ENCODE measurements around the gene DSP.

DSP gene

GRCh38 chr6:7617801-7618764 lies 76.6 kb downstream of the DSP start:
- Histone ChIP-seq H3K4me1 (ENCODE audit: control insufficient read depth in 2 of 2, insufficient read depth in 2 of 2, low read length in 2 of 2) (peaks cover 0 to 10% of the 10 kb centered on the region in 2 donors), H3K9me3 (ENCODE audit: control insufficient read depth in 2 of 2, low read length in 2 of 2) (no peaks in the 10 kb centered on the region), H3K27ac (ENCODE audit: low read depth in 2 of 2, low read length in 2 of 2) (peak overlapping the region in 1 of 2 donors; percentile 43), H3K9ac (ENCODE audit: low read depth in 1 of 2, low read length in 2 of 2) (no peak overlapping the region), H3K36me3 (ENCODE audit: control insufficient read depth in 2 of 2, insufficient read depth in 2 of 2, low read length in 2 of 2) (no peaks in the 10 kb centered on the region), H3K27me3 (ENCODE audit: control insufficient read depth in 2 of 2, insufficient read depth in 2 of 2, low read length in 2 of 2) (no peaks in the 10 kb centered on the region), H3K4me3 (ENCODE audit: low read length in 2 of 2) (peak overlapping the region in 1 of 2 donors; percentile 13)

GRCh38 chr6:7621761-7622160 lies 80.3 kb downstream of the DSP start:
- Histone ChIP-seq H3K4me1 (ENCODE audit: control insufficient read depth in 2 of 2, insufficient read depth in 2 of 2, low read length in 2 of 2) (peaks cover 0 to 4% of the 10 kb centered on the region in 2 donors), H3K9ac (ENCODE audit: low read depth in 1 of 2, low read length in 2 of 2) (no peak overlapping the region), H3K4me3 (ENCODE audit: low read length in 2 of 2) (no peak overlapping the region), H3K27me3 (ENCODE audit: control insufficient read depth in 2 of 2, insufficient read depth in 2 of 2, low read length in 2 of 2) (no peaks in the 10 kb centered on the region), H3K36me3 (ENCODE audit: control insufficient read depth in 2 of 2, insufficient read depth in 2 of 2, low read length in 2 of 2) (no peaks in the 10 kb centered on the region), H3K9me3 (ENCODE audit: control insufficient read depth in 2 of 2, low read length in 2 of 2) (no peaks in the 10 kb centered on the region), H3K27ac (ENCODE audit: low read depth in 2 of 2, low read length in 2 of 2) (no peak overlapping the region)

GRCh38 chr6:7624796-7625710 lies 83.6 kb downstream of the DSP start:
- no peak overlapping the region for H3K4me3 ChIP-seq (ENCODE audit: low read length in 2 of 2)
- H3K9me3 ChIP-seq (ENCODE audit: control insufficient read depth in 2 of 2, low read length in 2 of 2), result no peaks in the 10 kb centered on the region
- H3K36me3 ChIP-seq (ENCODE audit: control insufficient read depth in 2 of 2, insufficient read depth in 2 of 2, low read length in 2 of 2), result no peaks in the 10 kb centered on the region
- no peaks in the 10 kb centered on the region for H3K27me3 ChIP-seq (ENCODE audit: control insufficient read depth in 2 of 2, insufficient read depth in 2 of 2, low read length in 2 of 2)
- no peak overlapping the region for H3K27ac ChIP-seq (ENCODE audit: low read depth in 2 of 2, low read length in 2 of 2)
- H3K4me1 ChIP-seq (ENCODE audit: control insufficient read depth in 2 of 2, insufficient read depth in 2 of 2, low read length in 2 of 2), result no peaks in the 10 kb centered on the region
- H3K9ac ChIP-seq (ENCODE audit: low read depth in 1 of 2, low read length in 2 of 2), result no peak overlapping the region

GRCh38 chr6:7628479-7628878 lies 87.0 kb downstream of the DSP start:
- Histone ChIP-seq H3K9me3 (ENCODE audit: control insufficient read depth in 2 of 2, low read length in 2 of 2) (no peaks in the 10 kb centered on the region), H3K4me3 (ENCODE audit: low read length in 2 of 2) (no peak overlapping the region), H3K27me3 (ENCODE audit: control insufficient read depth in 2 of 2, insufficient read depth in 2 of 2, low read length in 2 of 2) (no peaks in the 10 kb centered on the region), H3K9ac (ENCODE audit: low read depth in 1 of 2, low read length in 2 of 2) (no peak overlapping the region), H3K4me1 (ENCODE audit: control insufficient read depth in 2 of 2, insufficient read depth in 2 of 2, low read length in 2 of 2) (no peaks in the 10 kb centered on the region), H3K27ac (ENCODE audit: low read depth in 2 of 2, low read length in 2 of 2) (no peak overlapping the region), H3K36me3 (ENCODE audit: control insufficient read depth in 2 of 2, insufficient read depth in 2 of 2, low read length in 2 of 2) (no peaks in the 10 kb centered on the region)

- Histone ChIP-seq H3K36me3 (ENCODE audit: control insufficient read depth in 2 of 2, insufficient read depth in 2 of 2, low read length in 2 of 2) (no peaks in the 10 kb centered on the region), H3K27ac (ENCODE audit: low read depth in 2 of 2, low read length in 2 of 2) (no peak overlapping the region), H3K4me3 (ENCODE audit: low read length in 2 of 2) (no peak overlapping the region), H3K9ac (ENCODE audit: low read depth in 1 of 2, low read length in 2 of 2) (no peak overlapping the region), H3K4me1 (ENCODE audit: control insufficient read depth in 2 of 2, insufficient read depth in 2 of 2, low read length in 2 of 2) (no peaks in the 10 kb centered on the region), H3K27me3 (ENCODE audit: control insufficient read depth in 2 of 2, insufficient read depth in 2 of 2, low read length in 2 of 2) (no peaks in the 10 kb centered on the region), H3K9me3 (ENCODE audit: control insufficient read depth in 2 of 2, low read length in 2 of 2) (no peaks in the 10 kb centered on the region)
Measured at GRCh38 chr6:7628909-7629308, 87.4 kb downstream of the DSP start.

GRCh38 chr6:7629321-7629720 lies 87.8 kb downstream of the DSP start:
- no peaks in the 10 kb centered on the region for H3K9me3 ChIP-seq (ENCODE audit: control insufficient read depth in 2 of 2, low read length in 2 of 2)
- H3K9ac ChIP-seq (ENCODE audit: low read depth in 1 of 2, low read length in 2 of 2), result no peak overlapping the region
- H3K4me1 ChIP-seq (ENCODE audit: control insufficient read depth in 2 of 2, insufficient read depth in 2 of 2, low read length in 2 of 2), result no peaks in the 10 kb centered on the region
- no peak overlapping the region for H3K4me3 ChIP-seq (ENCODE audit: low read length in 2 of 2)
- H3K27ac ChIP-seq (ENCODE audit: low read depth in 2 of 2, low read length in 2 of 2), result no peak overlapping the region
- no peaks in the 10 kb centered on the region for H3K36me3 ChIP-seq (ENCODE audit: control insufficient read depth in 2 of 2, insufficient read depth in 2 of 2, low read length in 2 of 2)
- H3K27me3 ChIP-seq (ENCODE audit: control insufficient read depth in 2 of 2, insufficient read depth in 2 of 2, low read length in 2 of 2), result no peaks in the 10 kb centered on the region

- no peaks in the 10 kb centered on the region for H3K36me3 ChIP-seq (ENCODE audit: control insufficient read depth in 2 of 2, insufficient read depth in 2 of 2, low read length in 2 of 2)
- H3K27me3 ChIP-seq (ENCODE audit: control insufficient read depth in 2 of 2, insufficient read depth in 2 of 2, low read length in 2 of 2), result no peaks in the 10 kb centered on the region
- no peak overlapping the region for H3K9ac ChIP-seq (ENCODE audit: low read depth in 1 of 2, low read length in 2 of 2)
- no peak overlapping the region for H3K4me3 ChIP-seq (ENCODE audit: low read length in 2 of 2)
- H3K27ac ChIP-seq (ENCODE audit: low read depth in 2 of 2, low read length in 2 of 2), result no peak overlapping the region
- no peaks in the 10 kb centered on the region for H3K4me1 ChIP-seq (ENCODE audit: control insufficient read depth in 2 of 2, insufficient read depth in 2 of 2, low read length in 2 of 2)
- H3K9me3 ChIP-seq (ENCODE audit: control insufficient read depth in 2 of 2, low read length in 2 of 2), result no peaks in the 10 kb centered on the region
Measured at GRCh38 chr6:7630792-7631191, 89.3 kb downstream of the DSP start.

- H3K36me3 ChIP-seq (ENCODE audit: control insufficient read depth in 2 of 2, insufficient read depth in 2 of 2, low read length in 2 of 2), result no peaks in the 10 kb centered on the region
- H3K9me3 ChIP-seq (ENCODE audit: control insufficient read depth in 2 of 2, low read length in 2 of 2), result no peaks in the 10 kb centered on the region
- no peak overlapping the region for H3K9ac ChIP-seq (ENCODE audit: low read depth in 1 of 2, low read length in 2 of 2)
- H3K4me1 ChIP-seq (ENCODE audit: control insufficient read depth in 2 of 2, insufficient read depth in 2 of 2, low read length in 2 of 2), result no peaks in the 10 kb centered on the region
- H3K27ac ChIP-seq (ENCODE audit: low read depth in 2 of 2, low read length in 2 of 2), result no peak overlapping the region
- H3K27me3 ChIP-seq (ENCODE audit: control insufficient read depth in 2 of 2, insufficient read depth in 2 of 2, low read length in 2 of 2), result no peaks in the 10 kb centered on the region
- no peak overlapping the region for H3K4me3 ChIP-seq (ENCODE audit: low read length in 2 of 2)
Measured at GRCh38 chr6:7631466-7631865, 90.0 kb downstream of the DSP start.

- H3K27ac ChIP-seq (ENCODE audit: low read depth in 2 of 2, low read length in 2 of 2), result no peak overlapping the region
- H3K4me1 ChIP-seq (ENCODE audit: control insufficient read depth in 2 of 2, insufficient read depth in 2 of 2, low read length in 2 of 2), result no peaks in the 10 kb centered on the region
- no peaks in the 10 kb centered on the region for H3K36me3 ChIP-seq (ENCODE audit: control insufficient read depth in 2 of 2, insufficient read depth in 2 of 2, low read length in 2 of 2)
Measured at GRCh38 chr6:7632501-7633290, 91.2 kb downstream of the DSP start.

More at GRCh38 chr6:7632501-7633290, 91.2 kb downstream of the DSP start:
- Histone ChIP-seq H3K27me3 (ENCODE audit: control insufficient read depth in 2 of 2, insufficient read depth in 2 of 2, low read length in 2 of 2) (no peaks in the 10 kb centered on the region), H3K9ac (ENCODE audit: low read depth in 1 of 2, low read length in 2 of 2) (no peak overlapping the region), H3K4me3 (ENCODE audit: low read length in 2 of 2) (no peak overlapping the region), H3K9me3 (ENCODE audit: control insufficient read depth in 2 of 2, low read length in 2 of 2) (no peaks in the 10 kb centered on the region)

Data from mucosa of rectum (tissue), 2 donors.